GM21528 (cell line): Measurements from ENCODE around the gene ACTG1.

ENCODE experiments used
- ATAC-seq: cut with Tn5 transposase; IDR thresholded peaks from one replicate; pipeline ENCODE4 v1.9.1; 2021; ENCODE audit warnings: mild to moderate bottlenecking, moderate library complexity; ENCODE audit not compliant: unreplicated experiment, low FRiP score

The ACTG1 gene

GRCh38 chr17:81545160-81545949 lies 32.8 kb upstream of the ACTG1 start:
- no peak for ATAC-seq

- no peak for ATAC-seq
These were observed 31.8 kb upstream of the ACTG1 start for GRCh38 chr17:81544281-81544974.

GRCh38 chr17:81543756-81544155 lies 31.2 kb upstream of the ACTG1 start:
- ATAC-seq: no peak

- no peak for ATAC-seq
These were observed 30.7 kb upstream of the ACTG1 start for GRCh38 chr17:81543339-81543675.

- no peak for ATAC-seq
These were observed 30.1 kb upstream of the ACTG1 start for GRCh38 chr17:81542431-81543338.

GRCh38 chr17:81541123-81541522 lies 28.5 kb upstream of the ACTG1 start:
- no peak for ATAC-seq

GRCh38 chr17:81540676-81541027 lies 28.1 kb upstream of the ACTG1 start:
- no peak for ATAC-seq

GRCh38 chr17:81539961-81540675 lies 27.5 kb upstream of the ACTG1 start:
- ATAC-seq: no peak

- ATAC-seq: no peak
These were observed 26.9 kb upstream of the ACTG1 start for GRCh38 chr17:81539571-81539900.

GRCh38 chr17:81538651-81539570 lies 26.3 kb upstream of the ACTG1 start:
- no peak for ATAC-seq

GRCh38 chr17:81537856-81538555 lies 25.4 kb upstream of the ACTG1 start:
- no peak for ATAC-seq

- ATAC-seq: no peak
These were observed 24.8 kb upstream of the ACTG1 start for GRCh38 chr17:81537343-81537855.

GRCh38 chr17:81536299-81537290 lies 24.0 kb upstream of the ACTG1 start:
- ATAC-seq: no peak

- ATAC-seq: no peak
These were observed 23.1 kb upstream of the ACTG1 start for GRCh38 chr17:81535480-81536298.

GRCh38 chr17:81535007-81535328 lies 22.4 kb upstream of the ACTG1 start:
- no peak for ATAC-seq

GRCh38 chr17:81534157-81535006 lies 21.8 kb upstream of the ACTG1 start:
- no peak for ATAC-seq
